ENCODE measurements around the gene ALG5.

GRCh38 chr13:36975172-36975571 lies 24.0 kb downstream of the ALG5 start:
- TF ChIP-seq EZH2 (IDR thresholded peaks at IDR 0.05) (no peak), POLR2AphosphoS5 (IDR thresholded peaks at IDR 0.05; ENCODE audit: borderline replicate concordance, low read depth, low read length) (no peak), FOXP2 (optimal IDR thresholded peaks at IDR 0.05; ENCODE audit: control extremely low read depth, extremely low read length, insufficient read depth) (no peak)
